Fibroblast of the conjunctiva (primary cell): ENCODE data around the gene SLC9A5.

Experiments used
- DNase-seq: peaks from one replicate; pipeline ENCODE4 v3.0.0-alpha.2; 2010; ENCODE audit warnings: low read depth

The SLC9A5 gene, protein sequence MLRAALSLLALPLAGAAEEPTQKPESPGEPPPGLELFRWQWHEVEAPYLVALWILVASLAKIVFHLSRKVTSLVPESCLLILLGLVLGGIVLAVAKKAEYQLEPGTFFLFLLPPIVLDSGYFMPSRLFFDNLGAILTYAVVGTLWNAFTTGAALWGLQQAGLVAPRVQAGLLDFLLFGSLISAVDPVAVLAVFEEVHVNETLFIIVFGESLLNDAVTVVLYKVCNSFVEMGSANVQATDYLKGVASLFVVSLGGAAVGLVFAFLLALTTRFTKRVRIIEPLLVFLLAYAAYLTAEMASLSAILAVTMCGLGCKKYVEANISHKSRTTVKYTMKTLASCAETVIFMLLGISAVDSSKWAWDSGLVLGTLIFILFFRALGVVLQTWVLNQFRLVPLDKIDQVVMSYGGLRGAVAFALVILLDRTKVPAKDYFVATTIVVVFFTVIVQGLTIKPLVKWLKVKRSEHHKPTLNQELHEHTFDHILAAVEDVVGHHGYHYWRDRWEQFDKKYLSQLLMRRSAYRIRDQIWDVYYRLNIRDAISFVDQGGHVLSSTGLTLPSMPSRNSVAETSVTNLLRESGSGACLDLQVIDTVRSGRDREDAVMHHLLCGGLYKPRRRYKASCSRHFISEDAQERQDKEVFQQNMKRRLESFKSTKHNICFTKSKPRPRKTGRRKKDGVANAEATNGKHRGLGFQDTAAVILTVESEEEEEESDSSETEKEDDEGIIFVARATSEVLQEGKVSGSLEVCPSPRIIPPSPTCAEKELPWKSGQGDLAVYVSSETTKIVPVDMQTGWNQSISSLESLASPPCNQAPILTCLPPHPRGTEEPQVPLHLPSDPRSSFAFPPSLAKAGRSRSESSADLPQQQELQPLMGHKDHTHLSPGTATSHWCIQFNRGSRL

DNA sequence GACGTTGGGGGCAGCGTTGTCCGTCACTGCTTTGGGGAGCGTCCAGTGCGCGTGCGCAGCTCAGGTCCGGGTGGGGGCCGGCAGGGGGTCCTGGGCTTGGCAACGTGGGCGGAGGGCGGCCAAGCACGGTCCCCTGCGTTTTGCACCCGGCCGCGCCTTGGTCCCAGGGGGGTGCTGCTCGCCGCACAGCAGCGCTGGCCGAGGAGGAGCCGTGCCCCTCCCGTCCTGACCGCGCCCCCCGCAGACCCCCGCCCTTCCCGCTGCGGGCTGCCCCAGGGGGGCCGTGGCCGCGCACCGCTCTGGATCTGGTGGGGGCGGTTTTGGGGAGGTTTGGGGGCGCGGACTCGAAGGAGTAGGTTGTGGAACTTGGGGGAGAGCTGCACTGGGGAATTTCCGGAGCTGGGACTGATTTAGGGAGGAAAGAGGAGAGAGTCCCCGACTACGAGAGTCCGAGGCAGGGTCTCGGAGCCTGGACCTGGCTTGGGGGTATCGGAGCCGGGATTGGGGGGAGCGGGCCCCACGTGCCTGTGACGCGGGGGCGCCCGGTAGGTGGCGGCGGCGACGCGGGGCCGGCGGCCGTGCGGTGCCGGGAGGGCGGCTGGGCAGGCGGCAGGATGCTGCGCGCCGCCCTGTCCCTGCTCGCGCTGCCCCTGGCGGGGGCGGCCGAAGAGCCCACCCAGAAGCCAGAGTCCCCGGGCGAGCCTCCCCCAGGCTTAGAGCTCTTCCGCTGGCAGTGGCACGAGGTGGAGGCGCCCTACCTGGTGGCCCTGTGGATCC is at the start of gene SLC9A5:
Gene SLC9A5 (plus strand): TSS at position 579 of the 777 bp plus-strand sequence. CDS start 36 bp downstream, at position 615.
- no peak for DNase-seq

DNA sequence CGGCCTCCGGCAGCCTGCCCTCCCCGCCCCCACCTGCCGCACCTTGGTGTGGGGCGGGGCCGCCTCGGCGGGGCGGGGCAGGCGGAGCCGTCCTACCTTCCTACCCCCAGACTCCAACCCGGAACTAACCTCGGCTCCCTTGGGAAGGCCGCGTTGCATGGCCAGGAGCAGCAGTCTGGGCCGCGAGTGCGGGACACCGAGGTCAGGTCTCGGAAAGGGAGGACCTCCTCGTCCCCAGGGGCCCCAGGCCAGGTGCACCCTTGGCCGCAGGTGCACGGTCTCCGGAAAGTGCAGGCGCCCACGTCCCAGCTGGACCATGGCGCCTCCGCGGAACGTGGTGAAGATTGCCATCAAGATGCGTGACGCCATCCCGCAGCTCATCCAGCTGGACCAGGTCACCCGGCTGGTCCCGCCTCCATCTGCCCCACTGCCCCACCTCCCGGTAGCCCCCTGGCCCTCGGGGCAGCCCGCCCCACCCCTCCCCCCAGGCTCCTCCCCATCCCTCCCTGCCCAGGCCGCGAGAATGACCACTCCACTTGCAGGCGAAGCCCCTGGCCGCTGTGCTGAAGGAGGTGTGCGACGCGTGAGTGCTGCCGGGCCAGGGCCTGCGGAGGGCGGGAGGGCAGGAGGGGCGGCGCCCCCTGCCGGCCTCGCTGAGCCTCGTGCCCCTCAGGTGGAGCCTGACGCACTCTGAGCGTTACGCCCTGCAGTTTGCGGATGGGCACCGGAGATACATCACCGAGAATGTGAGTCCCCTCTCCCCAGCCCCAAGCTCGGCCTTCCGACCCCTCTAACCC is 49.6 kb upstream of the SLC9A5 start, which contains the start of gene ELMO3:
Gene ELMO3 (plus strand): TSS at position 121 of the 797 bp plus-strand sequence. CDS start 196 bp downstream, at position 317.
- no peak for DNase-seq

DNA sequence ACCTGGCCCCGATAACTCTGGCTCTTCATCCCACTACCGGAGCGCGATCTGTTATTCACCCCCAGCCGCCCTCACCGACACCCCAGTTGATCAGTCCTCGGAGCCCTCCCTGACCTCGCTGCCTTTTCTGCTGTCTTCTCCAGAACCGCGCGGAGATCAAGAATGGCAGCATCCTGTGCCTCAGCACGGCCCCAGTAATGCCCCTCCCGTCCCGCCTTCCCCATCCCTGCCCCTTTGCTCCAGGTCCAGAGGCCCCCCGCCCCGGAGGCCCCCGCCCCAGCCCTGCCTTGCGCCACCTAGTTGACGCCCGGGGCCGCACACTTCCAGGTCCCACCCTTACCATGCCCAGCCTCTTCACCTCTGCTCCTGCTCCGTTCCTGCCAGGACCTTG is 49.0 kb upstream of the SLC9A5 start:
- DNase-seq = no peak

DNA sequence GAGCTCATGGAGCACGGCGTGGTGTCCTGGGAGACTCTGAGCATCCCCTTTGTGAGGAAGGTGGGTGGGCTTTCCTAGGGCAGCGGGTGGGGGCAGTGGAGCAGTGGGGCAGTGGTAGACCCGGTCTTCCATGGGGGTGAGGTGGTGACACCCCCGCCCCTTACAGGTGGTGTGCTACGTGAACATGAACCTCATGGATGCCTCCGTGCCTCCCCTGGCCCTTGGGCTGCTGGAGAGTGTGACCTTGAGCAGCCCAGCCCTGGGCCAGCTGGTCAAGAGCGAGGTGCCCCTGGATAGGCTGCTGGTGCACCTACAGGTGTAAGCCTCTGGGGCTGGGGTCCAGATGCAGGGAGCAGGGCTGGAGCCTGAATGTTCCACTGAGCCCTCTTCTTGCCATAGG is 48.3 kb upstream of the SLC9A5 start:
- no peak for DNase-seq

DNA sequence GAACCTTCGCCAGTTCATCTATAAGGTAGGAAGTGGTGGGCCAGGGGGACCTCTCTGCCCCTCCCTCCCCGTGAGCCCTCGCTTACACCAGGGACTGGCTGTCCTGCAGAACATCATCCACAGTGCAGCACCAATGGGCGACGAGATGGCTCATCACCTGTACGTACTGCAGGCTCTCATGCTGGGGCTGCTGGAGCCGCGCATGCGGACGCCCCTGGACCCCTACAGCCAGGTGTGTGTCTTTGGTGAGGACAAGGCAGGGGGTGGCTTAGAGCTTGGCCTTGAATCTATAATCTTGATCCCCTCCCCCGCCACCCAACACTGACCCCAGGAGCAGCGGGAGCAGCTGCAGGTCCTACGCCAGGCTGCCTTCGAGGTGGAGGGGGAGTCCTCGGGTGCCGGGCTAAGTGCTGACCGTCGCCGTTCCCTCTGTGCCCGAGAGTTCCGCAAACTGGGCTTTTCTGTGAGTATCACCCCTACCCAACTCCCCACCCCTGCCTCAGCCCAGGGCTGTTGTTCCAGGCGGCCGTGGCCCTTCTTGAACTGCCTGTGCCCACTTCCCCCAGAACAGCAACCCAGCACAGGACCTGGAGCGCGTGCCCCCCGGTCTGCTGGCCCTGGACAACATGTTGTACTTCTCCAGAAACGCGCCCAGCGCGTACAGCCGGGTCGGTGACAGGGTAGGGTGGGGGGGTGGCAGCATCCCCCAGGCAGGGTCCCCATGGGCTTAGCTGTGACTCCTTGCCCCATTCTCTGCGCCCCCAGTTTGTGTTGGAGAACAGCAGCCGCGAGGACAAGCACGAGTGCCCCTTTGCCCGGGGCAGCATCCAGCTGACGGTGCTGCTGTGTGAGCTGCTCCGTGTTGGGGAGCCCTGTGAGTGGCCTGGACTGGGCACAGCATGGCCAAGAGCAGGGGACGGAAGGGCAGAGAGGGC is 47.1 kb upstream of the SLC9A5 start:
- no peak for DNase-seq

DNA sequence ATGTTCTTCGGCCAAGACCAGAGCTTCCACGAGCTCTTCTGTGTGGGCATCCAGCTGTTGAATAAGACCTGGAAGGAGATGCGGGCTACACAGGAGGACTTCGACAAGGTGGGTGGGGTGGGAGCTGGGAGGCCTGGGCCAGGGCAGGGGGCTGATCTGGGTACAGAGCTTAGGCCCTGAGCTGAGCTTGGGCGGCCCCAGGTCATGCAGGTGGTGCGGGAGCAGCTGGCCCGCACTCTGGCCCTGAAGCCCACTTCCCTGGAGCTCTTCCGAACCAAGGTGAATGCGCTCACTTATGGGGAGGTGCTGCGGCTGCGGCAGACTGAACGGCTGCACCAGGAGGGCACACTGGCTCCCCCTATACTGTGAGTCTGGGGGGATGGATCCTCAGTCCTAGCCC is 46.4 kb upstream of the SLC9A5 start:
- no peak for DNase-seq

DNA sequence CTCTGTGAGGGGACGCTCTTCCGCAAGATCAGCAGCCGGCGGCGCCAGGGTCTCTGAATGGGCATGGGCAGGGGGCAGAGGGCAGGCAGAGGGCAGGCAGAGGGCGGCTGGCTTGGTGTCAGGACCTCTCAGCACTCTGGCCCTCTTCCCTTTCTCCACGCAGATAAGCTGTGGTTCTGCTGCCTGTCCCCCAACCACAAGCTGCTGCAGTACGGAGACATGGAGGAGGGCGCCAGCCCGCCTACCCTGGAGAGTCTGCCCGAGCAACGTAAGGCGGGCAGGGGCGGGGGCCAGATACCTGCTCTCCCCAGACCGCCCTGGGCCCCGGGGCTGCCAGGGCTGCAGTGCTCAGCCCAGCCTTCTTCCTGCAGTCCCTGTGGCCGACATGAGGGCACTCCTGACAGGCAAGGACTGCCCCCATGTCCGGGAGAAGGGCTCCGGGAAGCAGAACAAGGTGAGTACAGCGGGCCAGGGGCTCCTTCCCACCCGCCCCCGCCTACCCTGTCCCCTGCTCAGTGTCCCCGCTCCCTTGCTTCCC is 45.8 kb upstream of the SLC9A5 start:
- no peak for DNase-seq

DNA sequence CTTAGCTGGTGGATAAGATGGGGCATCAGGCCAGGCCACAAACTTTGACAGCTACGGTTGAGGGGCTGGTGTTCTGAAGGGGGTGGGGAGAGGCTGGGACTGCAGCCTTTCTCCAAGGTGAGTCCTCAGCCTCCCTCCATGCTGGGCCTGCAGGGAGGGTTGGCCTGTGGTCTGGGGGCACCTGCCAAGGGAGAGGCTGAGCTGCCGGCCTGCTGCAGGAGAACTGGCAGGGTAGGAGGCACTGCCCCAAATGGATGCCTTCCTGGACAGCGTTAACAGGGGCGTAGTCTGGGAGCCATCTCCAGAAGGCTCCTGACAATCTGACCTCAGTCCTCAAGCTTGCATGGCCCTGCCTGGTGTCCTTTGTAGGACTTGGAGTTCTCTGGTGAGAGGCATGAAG is 44.7 kb upstream of the SLC9A5 start:
- DNase-seq = no peak

DNA sequence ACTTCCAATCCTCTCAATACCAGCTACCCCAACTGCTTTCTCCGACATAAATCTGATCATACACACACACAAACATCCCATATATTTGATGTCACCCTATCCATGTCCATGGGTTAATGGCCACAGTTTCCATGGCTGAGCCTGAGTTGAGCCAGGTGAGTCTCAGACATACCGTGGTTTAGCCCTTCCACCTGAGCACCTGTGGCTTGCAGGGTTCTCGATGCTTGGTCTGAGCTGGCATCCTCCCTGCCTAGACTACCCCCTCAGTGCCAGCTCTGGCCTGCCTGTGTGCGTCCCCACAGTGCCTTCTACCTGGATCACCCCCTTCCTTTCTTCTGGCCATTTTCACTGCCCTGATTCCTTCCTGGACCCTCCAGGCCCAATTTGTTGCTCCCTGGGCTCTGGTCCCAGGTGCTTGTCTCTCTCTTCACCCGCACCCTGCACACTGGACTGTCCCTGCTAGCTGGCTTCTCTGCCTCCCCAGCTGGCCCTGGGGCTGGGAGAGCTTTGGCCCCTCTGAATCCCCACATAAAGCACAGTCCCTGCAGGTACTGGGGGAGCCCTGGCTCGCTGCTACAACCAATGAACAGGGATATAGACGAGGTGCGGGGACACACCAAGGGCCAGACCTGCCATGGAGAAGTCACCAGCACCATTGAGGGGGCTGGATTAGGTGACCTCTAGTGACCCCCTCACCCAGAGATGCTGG is 42.5 kb upstream of the SLC9A5 start:
- no peak for DNase-seq

DNA sequence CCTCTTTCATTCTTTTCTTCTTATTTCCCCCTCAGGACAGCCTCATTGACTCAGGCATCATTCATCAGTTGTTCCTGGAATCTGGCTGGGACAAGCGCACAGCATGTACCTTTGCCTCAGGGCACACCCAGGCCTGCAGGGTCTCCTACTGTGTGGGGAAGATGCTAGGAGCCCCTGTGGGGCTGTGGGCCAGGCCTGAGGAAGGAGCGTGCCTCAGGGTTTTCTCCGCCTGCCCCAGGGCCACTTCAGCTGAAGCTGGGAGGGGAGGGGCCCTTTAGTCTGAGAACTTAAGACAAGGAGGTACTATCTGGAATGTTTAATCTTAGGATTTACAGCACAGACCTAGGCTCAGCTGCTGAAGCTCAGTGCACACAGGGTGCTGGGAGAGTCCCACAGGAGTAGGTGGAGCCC is 41.9 kb upstream of the SLC9A5 start:
- DNase-seq = no peak

DNA sequence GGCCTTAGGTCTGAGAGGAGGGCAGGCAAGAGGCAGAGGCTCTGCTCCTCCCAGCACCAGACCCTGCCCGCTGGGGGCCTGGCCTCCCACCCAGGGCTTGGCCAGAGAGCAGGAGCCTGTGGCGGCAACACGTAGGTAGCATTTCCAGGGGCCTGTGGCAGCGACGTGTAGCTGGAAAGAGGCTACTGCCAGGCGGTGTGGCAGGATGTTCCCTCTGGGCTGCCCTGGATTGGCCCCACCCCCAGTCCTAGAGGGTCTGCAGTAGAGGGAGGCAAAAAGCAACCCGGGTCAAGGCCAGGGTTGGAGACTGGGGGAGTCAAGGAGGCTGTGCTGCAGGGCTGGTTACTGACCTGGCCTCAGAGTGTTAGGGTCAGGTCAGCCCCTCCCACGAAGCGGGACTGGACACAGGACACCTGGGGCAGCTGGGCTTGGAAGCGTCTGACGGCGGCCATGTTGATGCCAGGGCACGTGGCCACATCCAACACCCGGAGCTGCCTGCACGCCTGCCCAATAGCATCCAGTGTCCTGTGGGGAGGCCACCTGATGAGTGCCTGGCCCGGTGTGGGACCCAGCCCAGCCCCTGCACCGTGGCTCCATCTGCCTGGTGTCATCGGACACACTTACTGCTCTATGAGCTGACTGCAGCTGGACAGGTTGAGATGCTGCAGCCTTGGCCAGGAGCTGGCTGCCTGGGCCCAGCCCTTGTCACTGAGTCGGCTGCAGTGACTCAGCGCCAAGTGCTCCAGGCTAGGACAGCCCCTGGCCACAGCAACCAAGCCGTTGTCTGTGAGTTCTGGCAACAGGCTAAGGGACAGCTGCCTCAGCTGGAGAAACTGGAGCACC is 41.3 kb upstream of the SLC9A5 start:
- no peak for DNase-seq

DNA sequence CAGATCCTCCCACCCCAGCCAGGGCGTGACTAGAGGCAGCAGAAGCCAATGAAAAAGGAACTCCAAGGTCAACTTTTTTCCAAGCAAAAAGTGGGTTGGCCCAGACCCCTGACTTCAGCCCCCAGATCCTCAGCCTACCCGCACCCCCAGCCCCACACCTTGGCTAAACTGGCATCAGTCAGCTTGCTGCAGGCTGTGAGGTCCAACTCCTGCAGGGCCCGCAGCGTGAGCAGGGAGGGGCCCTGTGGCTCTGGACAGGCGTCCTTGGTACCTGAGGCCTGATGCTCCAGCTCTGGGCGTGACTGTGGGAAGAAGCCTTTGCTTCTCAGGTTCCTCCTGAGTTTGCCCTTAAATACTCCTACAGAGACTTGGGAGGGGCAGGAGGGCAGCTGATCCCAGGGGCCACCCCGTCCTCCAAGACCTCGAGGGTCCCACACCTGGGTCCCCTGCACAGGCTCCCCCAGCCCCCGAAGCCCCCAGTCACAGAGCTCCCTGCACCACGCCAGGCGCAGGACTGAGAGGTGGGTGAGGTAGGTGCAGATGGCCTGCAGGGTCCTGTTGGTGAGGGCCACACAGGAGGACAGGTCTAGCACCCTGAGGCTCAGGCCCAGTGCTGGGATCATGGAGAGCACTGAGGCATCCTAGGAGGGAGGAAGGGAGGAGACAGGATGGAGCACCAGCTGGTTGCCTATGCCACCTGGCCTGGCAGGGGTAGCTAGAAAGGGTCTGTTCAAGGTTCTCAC is 40.5 kb upstream of the SLC9A5 start:
- DNase-seq = no peak

DNA sequence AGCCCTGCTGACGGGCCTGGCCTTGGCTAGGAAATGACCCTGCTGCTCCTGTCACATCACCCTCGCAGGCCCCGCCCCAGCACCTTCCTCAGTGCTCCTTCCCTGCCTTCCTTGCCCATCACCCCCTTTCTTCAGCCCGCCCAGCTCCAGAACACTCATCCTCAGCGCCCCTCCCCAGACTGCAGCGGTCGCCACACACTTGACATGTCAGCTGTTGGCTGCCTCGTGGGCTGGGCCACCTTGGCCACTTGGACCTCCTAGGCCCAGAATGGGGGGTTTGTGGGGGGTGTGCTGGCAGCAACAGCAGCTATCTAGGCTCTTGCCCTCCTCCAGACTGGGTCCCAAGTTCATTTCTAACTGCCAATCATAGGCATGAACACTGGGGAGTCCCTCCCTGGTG is 39.2 kb upstream of the SLC9A5 start:
- no peak for DNase-seq

DNA sequence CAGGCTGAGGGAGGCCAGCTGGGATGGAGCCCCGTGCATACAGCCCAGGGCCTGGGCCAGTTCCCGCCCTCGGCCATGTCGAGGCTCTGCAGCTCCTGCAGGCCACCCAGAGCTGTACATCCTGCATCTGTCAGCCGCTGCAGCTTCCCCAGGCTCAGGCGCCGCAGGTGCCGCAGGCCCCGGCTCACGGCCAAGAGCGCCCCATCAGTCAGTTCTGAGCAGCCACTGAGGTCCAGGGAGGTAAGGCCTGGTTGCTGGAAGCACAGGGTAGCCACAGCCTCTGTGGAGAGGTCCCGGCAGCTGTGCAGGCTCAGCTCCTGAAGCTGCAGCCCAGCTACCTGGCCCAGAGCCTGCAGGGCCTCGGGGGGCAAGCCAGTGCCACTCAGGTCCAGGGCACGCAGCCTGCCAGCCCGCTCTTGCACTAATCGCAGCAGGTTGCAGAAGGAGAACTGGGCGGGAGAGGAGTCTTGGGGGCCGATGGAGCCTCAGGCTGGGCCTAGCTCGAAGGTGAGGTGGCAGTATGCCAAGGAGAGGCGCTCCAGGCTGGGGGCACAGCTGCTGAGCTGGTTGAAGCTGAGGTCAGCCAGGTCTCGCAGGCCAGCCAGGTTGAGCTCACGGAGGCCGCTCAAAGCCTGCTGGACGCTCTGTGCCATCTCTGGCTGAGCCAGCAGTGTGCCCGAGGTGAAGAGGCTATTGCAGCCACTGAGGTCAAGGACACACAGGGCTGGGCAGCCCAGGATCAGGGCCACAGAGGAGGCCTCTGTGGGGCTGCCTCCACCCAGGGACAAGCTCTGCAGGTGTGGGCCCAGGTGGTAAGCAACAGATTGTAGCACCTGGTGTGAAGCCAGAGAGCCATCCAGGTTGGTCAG is 38.5 kb upstream of the SLC9A5 start:
- no peak for DNase-seq

DNA sequence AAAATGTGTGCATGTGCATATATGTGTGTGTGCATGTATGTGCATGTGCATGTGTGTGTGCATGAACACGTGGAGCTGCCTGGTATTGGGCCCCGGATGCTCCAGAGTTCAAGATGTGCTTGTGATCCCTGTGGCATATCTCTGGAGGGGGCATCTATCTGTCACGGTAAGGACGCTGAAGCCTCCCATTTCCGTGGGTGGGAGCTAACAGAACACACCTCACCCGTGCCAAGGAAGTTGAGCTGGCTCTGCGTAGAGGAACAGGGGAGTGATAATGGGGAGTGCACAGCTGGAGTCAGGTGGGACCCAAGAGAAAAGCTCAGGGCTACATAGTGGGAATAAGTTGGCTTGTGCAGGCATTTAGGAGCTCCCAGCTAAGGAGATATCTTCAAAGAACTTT is 37.1 kb upstream of the SLC9A5 start:
- DNase-seq = no peak

DNA sequence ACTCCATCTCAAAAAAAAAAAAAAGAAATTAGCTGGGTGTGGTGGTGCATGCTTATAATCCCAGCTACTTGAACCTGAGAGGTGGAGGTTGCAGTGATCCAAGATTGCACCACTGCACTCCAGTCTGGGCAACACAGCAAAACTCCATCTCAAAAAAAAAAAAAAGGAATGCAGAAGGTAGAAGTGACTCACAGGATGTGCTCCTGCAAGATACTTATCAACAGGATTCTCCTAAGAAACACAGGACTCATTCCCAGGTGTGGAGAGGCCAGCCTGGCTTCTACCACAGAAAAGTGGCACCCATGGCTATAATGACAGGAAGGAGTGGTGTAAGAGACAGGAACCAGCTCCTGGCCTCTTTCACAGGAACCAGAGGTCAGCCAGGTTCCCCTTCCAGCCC is 36.0 kb upstream of the SLC9A5 start:
- no peak for DNase-seq
